ENCODE measurements around the gene HBD.

DNA sequence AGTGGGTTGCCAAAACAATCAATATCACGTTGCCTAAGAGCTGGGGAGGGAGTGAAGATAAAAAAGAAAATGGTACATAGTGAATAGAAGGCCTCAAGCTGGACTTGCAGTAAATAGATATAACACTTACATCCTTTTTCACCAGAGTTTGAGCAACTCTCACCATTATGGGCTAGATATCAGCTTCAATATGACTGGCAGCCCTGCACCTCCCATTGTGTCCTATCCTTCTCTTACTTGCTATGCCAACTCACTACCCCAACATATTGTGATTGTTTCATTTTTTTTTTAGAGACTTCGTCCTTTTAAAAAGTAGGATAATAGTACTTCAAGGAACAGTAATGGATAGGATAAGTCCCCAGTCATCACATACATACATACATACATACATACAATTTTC, 7.9 kb upstream of the HBD start:
- TF ChIP-seq, protein P1, sequence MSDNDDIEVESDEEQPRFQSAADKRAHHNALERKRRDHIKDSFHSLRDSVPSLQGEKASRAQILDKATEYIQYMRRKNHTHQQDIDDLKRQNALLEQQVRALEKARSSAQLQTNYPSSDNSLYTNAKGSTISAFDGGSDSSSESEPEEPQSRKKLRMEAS (IDR thresholded peaks at IDR 0.05), result no peak
- TF ChIP-seq, protein P2, sequence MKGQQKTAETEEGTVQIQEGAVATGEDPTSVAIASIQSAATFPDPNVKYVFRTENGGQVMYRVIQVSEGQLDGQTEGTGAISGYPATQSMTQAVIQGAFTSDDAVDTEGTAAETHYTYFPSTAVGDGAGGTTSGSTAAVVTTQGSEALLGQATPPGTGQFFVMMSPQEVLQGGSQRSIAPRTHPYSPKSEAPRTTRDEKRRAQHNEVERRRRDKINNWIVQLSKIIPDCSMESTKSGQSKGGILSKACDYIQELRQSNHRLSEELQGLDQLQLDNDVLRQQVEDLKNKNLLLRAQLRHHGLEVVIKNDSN (IDR thresholded peaks at IDR 0.05), result no peak
- TF ChIP-seq RAD21 (IDR thresholded peaks at IDR 0.05; ENCODE audit: low read depth) (no peak), NFIC (IDR thresholded peaks at IDR 0.05) (no peak), CREB1 (IDR thresholded peaks at IDR 0.05; ENCODE audit: low read depth) (no peak), EGR1 (IDR thresholded peaks at IDR 0.05) (no peak), EP300 (IDR thresholded peaks at IDR 0.05; ENCODE audit: borderline replicate concordance) (no peak), ZBTB7A (IDR thresholded peaks at IDR 0.05; ENCODE audit: low read depth) (no peak), YY1 (IDR thresholded peaks at IDR 0.05; ENCODE audit: low read depth) (no peak)

All from Ishikawa (cell line).